Thyroid gland (tissue), 4 donors: Measurements from ENCODE around the gene EPHB4.

Experiments used
- POLR2A ChIP-seq, 2 donors: fragments of 450-650 bp; IDR thresholded peaks; one replicate each; pipeline ENCODE4 v1.6.1; 2017; ENCODE audit warnings: antibody characterized with exemption in 2 of 2, mild to moderate bottlenecking in 2 of 2, moderate library complexity in 1 of 2
- TF ChIP-seq, protein P1 (sequence below), 6 experiments: fragments of 200-600 bp in 3 of 6; fragments of 450-650 bp in 3 of 6; sonication (generic) in 3 of 6; IDR thresholded peaks; one replicate each; pipeline ENCODE4 v1.5.1; 2016 to 2019; ENCODE audit warnings: antibody characterized with exemption in 6 of 6, mild to moderate bottlenecking in 2 of 6, inconsistent platforms in 1 of 6, moderate library complexity in 1 of 6

- TF ChIP-seq POLR2A (IDR thresholded peaks at IDR 0.05) = no peak
- TF ChIP-seq, protein P1, sequence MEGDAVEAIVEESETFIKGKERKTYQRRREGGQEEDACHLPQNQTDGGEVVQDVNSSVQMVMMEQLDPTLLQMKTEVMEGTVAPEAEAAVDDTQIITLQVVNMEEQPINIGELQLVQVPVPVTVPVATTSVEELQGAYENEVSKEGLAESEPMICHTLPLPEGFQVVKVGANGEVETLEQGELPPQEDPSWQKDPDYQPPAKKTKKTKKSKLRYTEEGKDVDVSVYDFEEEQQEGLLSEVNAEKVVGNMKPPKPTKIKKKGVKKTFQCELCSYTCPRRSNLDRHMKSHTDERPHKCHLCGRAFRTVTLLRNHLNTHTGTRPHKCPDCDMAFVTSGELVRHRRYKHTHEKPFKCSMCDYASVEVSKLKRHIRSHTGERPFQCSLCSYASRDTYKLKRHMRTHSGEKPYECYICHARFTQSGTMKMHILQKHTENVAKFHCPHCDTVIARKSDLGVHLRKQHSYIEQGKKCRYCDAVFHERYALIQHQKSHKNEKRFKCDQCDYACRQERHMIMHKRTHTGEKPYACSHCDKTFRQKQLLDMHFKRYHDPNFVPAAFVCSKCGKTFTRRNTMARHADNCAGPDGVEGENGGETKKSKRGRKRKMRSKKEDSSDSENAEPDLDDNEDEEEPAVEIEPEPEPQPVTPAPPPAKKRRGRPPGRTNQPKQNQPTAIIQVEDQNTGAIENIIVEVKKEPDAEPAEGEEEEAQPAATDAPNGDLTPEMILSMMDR (IDR thresholded peaks at IDR 0.05) = no peak
Measured at GRCh38 chr7:100865938-100866728, 38.8 kb upstream of the EPHB4 start.
